ENCODE results near the gene PHIP.

PHIP gene

DNA sequence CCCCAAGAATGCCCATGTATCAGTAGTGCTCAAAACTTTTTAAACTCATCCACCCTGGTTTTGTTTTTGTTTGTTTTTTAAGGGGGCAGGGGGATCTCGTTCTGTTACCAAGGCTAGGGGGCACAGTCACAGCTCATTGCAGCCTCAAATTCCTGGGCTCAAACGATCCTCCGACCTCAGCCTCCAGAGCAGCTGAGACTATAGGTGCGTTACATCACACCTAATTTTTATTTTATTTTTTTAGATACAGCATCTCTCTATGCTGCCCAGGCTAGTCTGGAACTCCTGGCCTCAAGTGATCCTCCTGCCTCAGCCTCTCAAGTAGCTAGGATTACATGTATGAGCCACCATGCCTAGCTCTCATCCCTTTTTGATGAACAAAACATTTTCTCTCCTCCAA, 11.2 kb downstream of the PHIP start:
- no peak for DNase-seq

DNA sequence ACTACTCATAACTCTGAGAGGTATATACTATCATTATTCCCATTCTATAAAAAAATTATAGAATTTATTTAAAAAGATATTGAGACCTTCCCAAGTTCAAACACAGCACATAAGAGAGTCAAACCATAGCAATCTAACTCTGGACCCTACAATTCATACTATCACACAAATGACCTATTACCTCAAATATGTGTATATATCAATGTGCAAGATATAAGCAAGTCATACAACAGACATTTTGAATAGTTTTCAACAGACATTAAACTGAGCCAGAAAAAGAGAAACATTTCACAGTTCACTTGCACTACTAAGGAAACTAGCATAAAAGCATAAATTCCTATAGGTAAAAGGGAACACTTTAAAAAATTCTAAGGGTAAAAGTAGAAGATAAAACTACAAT, 11.7 kb downstream of the PHIP start:
- no peak for DNase-seq

DNA sequence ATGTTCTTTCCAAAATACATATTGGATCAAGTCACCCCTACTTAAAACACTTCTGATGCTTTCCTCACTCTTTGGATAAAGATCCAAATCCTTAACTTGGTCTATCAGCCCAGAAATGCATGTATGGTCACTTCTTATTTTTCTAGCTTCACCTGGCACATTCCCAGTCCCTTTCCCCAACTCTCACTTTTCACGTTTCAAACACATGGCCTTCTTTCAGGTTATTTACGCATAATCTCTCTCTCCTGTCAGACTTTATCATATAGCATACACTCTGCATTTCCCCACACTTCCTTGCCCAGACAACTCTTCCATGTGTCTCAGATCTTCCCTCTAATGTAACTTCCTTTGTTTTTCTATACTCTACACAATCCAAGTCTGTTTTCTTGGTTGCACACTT, 12.8 kb downstream of the PHIP start:
- no peak for DNase-seq

DNA sequence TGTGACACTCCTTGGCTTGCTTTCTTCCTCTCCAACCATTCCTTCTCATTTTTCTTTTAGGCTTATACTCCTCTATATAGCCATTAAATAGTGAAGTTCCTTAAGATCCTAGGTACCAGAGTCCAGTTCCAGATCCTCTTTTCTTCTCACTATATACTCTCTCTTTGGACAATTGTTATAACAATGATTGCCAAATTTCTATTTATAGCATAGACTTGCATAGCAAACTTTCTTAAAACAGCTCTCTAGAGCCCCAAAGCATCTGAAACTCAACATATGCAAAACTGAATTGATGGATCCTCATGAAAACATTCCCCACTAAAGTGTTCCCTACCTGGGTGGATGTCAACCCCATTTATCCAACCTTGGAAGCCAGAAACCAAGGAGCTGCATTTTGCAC, 13.4 kb downstream of the PHIP start:
- DNase-seq: no peak

DNA sequence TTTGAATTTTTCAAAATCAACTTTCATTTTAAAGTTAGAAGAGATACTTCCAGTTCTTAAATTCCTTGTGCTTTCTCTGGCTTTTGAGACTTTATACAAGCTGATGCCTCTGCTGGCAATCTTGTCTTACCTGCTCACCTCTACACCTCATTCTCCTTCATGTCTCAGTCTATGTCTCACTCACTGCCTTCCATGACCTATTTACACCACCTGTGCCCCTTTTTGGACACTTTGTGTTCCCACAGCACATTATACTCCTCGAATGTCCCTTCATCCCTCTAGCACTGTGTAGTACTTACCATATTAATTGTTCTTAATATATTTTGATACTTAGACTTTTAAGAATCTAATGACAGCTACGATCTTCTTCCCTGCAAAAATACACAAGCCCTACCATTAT, 15.3 kb downstream of the PHIP start:
- DNase-seq: no peak

DNA sequence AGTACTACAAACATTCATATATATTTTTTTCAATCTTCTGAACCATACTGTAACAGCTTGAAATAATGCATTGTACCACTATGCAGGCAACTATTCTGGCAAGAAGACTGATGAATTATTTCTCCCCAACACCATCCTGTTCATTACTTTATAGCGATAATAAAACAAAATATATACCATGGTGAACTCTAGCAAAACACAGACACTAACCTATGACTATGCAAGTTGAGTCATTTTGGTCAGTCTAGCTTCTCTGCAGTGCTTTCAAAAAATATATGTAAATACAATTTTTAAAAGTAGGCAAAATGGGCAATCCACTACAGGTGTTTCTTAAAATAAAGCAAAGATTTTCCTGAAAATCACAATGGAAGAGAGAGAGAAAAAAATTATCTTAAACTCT, 20.3 kb downstream of the PHIP start:
- DNase-seq: no peak

DNA sequence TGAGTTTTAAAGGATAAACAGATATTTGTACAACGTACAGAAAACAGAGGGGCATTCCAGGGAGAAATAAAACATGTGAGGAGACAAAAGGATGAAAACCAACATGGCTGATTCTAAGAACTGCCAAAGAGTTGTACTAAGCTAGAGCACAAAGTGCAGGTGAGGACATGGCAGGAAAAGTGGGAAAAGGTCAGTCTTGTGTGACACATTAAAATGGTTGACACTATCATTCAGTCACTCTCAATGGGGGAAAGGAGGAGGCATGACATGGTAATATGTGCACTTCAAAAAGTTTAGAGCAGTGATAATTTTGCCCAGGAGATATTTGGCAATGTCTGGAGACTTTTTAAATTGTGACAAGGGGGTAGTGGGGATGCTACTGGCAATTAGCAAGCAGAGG, 21.8 kb downstream of the PHIP start:
- DNase-seq: no peak

DNA sequence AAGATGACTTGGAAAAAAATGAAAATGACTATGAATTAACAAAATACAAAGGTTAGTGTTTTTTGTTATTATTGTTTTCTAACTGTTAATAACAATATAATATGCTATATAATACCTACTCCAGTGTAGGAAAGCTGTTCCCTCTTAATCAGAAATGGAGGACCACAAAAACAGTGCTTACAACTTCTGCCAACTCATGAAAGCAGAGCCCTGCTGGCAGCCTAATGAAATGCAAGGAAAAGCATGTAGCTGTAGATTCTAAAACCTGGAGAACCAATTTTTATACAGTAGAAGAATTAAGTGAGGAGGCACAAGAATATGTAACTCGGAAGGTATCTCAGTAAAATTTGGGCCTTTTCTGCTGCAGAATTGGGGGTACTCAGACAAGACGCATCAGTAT, 29.4 kb downstream of the PHIP start:
- peak; percentile 53 for DNase-seq

DNA sequence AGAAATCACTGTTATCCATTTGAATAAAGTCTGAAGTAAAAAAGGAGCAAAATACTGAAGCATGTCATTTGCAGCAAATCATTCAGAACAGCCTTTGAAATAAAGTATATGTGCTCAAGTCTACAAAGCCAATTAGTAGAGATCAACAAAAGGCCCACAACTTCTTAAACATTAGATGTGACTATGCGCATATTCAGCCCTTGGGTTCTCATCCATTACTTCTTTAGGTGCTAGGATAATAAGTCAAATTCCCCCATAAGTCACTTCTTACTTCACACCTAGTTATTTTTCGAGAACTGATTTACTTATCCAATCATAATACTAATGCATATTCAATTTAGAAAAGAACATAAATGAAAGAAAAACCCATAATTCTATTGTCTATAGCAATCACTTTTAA, 31.0 kb downstream of the PHIP start:
- DNase-seq: no peak

DNA sequence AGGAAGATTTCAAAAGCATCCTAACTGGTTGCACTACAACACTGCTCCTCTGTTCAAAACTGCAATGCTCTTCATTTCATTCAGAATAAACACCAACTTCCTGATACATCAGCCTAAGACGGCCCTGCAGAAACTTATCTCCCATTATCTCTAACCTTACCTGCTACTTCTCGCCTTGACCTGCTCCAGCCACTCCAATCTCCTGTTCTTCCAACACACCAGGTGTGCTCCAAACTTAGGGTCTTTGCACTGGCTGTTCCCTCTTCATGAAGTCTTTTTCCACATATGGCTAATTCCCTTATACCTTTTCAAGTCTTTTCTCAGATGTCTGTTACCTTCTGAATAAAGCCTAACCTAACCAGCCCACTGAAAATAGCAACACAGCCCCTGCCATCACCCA, 32.1 kb downstream of the PHIP start:
- no peak for DNase-seq

DNA sequence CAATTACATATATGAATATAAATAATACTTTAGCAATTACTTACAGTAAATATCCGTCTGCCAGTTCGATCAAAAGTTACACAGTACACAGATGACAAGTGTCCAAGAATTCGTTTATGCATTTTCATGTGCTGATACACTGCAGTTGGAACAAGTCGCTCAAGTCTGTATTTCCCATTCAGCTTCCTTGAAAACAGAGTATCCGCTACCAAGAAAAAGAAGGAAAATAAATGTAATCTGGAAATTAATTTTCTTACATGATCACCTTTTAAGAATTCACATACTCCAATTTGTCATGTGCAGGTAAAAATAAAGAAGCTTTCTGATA, 35.3 kb downstream of the PHIP start:
- no peak for DNase-seq

DNA sequence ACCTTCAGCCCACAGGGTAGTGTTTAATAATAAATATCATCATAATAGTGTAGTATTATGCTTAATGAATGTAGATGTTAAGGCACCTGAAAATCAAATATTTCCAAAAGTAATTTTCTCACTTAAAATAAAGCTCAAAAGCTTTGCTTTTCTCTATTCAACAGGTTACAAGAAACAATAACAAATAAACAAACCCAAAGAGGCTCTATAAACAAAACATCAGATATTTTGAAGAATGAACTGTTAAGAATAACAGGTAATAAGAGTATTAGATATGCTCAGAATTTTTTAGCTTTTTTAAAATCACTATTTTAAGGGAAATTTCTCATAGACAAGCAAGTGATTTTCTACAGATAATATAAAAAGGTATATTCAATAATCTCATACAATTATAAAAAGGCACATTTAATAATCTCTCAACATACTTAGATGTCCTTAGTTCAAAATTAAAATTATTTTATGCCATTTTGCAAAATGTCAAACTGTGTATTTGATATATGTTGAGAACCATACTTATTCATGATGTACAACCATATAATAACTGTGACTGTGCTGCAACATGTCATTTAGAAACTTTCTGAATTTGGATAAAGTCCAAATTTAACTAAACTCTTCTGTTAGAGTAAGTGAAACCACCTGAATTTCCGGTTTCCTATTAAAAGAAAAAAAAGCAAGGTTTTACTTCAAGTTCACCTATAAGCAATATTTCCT, 35.8 kb downstream of the PHIP start:
- no peak for DNase-seq

DNA sequence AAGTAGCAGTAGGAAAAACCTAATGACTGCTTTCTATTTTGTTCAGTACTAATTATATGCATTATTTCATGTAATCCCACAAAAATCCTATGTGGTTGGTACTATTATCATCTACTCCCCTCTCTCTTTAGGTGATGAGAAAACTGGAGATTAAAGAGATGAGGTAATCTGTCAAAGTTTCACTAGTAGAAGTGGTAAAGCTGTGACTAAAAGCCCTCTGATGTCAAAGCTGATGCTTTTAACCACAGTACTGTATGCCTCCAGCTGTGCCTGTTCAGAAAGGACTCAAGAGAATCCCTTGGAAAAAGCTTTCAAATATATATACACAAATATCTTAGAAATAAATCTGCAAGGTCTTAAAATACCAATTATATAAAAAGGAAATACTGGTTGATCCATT, 38.0 kb downstream of the PHIP start:
- DNase-seq: no peak

DNA sequence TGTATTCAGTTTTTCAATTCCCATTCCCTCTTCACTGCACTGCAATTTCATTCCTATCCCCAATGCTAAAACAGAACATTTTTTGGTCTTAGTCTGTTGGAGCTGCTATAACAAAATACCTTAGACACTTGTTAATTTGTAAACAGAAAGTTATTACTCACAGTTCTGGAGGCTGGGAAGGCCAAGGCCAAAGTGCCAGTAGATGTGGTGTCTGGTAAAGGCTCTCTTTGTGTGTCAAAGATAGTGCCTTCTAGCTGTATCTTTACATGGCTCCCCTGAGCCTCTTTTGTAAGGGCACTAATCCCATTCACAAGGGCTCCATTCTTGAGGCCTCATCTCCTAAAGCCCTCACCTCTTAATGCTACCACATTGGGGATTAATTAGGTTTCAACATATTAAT, 40.0 kb downstream of the PHIP start:
- DNase-seq: no peak

DNA sequence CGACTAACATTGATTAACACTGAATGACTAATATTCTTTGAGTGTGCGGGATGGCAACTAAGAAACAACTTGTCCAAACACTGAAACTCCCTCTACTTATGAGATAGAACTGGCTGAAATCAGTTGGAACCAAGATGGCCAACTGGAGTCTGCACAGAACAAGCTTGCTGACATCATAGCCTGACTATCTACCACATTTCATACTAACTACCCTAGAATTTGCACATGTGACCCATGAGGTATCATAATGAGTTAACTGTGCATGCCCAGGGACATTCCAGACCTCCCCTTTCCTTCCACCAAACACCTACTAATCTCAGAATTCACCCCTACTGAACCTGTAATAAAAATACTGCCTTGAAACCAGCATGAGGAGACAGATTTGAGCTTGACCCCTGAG, 43.2 kb downstream of the PHIP start:
- no peak for DNase-seq

DNA sequence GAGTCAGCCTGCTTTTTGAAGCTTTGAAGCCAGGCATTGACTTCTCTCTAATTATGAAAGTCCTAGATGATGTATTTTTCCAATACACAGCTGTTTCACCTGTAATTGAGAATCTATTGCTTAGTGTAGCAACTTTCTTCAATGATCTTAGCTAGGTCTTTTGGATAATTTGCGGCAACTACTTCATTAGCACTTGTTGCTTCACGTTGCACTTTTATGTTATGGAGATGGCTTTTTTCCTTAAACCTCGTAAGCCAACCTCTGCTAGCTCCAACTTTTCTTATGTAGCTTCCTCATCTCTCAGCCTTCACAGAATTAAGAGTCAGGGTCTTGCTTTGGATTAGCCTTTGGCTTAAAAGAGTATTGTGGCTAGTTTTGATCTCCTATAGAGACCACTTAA, 44.8 kb downstream of the PHIP start:
- no peak for DNase-seq

DNA sequence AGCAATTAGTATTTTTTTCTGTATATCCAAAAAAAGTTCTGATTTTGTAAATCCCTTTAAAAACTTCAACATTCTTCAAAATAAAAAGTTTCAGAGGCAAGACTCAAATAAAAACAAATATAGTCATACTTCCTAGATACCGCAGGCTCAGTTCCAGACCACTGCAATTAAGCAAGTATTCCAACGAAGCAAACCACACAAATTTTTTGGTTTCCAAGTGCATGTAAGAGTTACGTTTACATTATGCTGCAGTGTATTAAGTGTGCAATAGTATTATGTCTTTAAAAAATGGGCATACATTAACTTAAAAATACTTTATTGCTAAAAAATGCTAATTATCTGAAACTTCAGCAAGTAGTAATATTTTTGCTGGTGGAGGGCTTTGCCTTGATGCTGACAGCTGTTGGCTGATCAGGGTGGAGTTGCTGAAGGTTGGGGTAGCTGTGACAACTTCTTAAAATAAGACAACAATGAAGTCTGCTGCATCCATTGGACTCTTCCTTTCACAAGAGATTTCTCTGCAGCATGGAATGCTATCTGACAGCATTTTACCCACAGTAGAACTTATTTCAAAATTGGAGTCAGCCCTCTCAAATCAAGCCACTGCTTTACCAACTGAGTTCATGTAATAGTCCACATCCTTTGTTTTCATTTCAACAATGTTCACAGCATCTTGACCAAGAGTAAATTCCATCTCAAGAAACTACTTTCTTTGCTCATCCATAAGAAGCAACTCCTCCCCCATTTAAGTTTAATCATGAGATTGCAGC, 46.0 kb downstream of the PHIP start:
- DNase-seq: no peak

DNA sequence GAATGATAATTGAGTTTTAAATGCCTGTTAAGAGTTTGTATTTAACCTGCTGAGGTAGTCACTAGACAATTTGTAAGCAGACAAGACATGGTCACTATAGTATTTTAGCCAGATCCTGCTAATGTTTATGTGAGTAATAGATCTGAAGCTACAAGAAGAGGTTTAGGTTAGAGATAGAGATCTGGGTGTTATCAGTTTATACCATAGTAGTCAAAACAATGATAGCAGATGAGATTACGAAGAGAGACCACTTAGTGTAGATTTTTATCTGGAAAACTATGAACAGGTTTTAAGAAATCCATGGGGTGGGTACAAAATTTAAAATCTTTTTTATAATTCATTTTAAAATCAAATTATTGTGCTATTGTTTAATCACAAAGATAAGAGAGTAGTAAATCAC, 47.5 kb downstream of the PHIP start:
- DNase-seq: no peak

DNA sequence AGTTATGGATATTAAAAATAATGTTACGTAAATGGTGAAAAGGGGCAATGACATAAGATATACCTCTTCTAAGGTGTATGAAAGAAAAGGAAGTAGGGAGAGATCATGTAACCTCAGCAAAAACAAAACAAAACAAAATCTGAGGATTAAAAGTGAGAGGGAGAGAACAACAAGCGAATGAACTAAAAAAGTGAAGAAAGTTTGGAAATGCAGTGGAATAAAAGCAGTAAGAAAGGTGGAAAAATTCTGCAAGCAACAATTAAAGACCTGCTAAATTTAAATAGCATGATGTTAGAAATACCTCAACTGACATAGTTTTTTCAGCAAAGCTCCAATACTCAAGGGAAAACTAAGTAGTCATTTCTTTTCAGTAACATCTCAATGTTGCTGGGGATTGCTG, 48.0 kb downstream of the PHIP start:
- no peak for DNase-seq

DNA sequence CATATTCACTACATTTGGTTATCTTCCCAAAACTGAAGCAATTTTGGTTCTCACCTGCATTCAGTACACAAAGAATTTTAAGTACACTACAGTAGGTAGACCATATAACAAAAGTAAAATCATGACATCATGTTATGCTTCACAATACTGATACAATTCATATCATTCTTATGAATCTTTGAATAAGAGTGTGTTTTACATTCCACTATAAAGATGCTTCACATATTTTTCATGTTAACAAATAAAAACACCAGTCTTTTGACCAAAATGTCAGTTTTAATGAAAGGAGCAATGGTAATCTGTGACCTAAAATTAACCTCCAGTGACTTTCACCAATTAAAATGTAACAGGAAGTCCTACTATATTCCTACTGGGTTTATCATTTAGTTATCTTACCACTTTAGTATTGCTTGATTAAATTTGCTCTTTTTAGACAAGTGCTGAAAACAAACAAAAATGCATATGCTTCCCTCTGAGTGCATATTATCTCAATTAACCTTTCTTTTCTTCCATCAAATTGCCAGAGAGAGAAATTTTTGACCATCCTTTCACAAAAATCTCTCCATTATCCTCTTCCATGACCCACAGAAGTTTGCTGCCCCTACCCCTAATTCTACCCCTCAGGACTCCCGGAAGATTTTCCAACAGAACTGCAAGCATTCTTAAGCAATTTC, 49.3 kb downstream of the PHIP start:
- DNase-seq: no peak

DNA sequence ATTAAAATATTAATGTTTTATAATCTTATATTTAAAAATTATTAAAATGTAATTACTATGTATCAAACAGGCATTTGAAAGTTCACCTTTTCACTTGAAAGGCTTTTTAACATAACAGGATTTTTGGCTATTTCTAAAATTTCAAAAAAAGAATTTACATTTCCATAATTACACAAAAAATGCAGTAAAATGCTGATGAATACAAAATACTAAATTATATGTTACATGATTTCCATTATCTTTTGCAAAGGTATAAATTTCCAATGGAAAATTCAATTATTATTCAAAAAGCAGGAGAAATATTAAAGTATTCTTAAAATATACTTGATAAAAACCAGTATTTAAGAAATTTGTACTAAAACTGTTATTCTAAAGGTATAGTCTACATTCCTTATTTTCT, 66.1 kb downstream of the PHIP start:
- DNase-seq: no peak

DNA sequence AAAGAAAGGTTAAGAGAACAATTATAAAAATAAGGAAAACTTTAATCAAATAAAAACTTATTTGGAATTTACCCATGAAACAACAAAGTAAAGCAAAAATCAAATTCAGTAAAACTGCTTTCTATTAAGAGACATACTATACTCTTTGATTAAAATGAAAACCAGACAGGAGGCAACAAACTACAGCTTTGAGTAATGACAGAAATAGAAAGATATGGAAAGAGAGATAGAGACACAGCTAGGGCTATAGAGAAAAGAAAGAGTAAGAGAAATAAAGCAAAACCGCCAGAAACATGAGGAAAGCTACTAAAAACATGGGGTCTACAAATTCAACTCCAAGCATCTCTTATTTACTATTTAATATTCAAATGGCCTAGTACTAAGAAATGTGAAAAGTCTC, 67.6 kb downstream of the PHIP start:
- DNase-seq: no peak

DNA sequence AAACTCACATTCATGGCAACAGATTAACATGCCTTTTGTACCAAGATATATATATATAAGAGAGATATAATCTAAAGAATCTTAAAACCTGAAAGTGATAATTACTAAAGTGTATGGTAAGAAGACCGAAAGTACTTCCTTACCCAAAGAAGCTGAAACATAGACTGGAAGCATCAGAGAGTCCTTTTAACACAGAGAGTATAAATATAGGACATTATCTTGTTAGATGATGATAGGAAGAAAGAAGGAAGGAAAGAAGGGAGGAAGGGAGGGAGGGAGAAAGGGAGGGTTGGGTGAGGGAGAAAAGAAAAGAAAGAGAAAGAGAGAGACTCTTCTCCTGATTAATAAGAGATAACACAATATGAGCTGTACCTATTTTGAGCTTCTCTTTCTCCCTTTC, 68.2 kb downstream of the PHIP start:
- DNase-seq: no peak

DNA sequence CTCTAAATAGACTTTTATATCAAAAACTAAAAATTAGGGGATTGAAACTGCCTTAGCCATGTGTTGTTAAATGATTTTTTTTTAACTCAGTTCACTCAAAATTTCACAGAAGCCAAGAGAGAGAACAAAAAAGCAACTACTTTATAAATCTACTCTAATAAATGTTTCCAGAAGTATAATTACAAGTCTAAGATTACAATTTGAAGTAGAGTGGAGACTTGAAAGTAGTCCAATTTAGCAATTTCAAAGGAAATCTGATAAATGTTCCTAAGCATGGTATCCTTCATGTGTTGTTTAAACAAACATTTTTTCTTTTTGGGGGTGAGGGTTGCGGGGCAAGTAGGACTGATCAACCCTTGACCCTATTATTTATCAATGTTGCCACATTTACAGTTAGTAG, 72.6 kb downstream of the PHIP start:
- DNase-seq: no peak

DNA sequence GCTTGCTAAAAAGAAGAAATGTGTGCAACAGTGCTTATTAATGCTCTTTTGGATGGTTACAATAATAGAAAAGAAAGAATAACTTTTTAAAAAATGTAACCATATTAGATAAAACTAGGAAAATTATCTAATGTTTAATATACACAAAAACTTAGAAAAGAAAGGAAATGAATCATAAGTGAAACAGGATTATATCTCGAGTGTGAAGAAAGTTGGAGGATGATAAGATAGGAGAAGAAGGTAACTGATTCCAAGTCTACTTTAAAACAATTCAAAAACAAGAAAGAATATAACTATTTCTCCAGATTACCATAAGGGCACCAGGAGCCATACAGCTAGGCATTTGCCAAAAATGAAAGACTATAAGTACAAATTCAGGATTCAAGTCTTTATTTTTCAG, 73.0 kb downstream of the PHIP start:
- no peak for DNase-seq
